Effector memory CD4-positive, alpha-beta T cell (primary cell): Measurements from ENCODE around the gene NPHP4.
"Not testable (repeated sequence)": the region's sequence is repeated elsewhere in the genome, so short reads cannot be mapped to it uniquely, and the experiment has no call there.

Source experiments
- DNase-seq, 3 donors: peaks; one replicate each; pipeline ENCODE4 v3.0.0-alpha.2; 2020
- H3K27ac ChIP-seq: 2 replicates; pipeline ENCODE4 v1.7.0; 2013; ENCODE audit warnings: mild to moderate bottlenecking, low read length, moderate library complexity; ENCODE audit not compliant: insufficient read depth, poor library complexity, severe bottlenecking
- H3K27me3 ChIP-seq: replicated peaks from 2 replicates; pipeline ENCODE4 v1.7.0; 2013; ENCODE audit warnings: mild to moderate bottlenecking, low read length; ENCODE audit not compliant: insufficient read depth, control insufficient read depth, poor library complexity, severe bottlenecking
- H3K36me3 ChIP-seq: 2 replicates; pipeline ENCODE4 v1.7.0; 2013; ENCODE audit warnings: mild to moderate bottlenecking, low read length, moderate library complexity; ENCODE audit not compliant: control insufficient read depth, insufficient read depth
- H3K4me1 ChIP-seq: 2 replicates; pipeline ENCODE4 v1.7.0; 2013; ENCODE audit warnings: low read length, mild to moderate bottlenecking; ENCODE audit not compliant: control insufficient read depth, insufficient read depth, poor library complexity, severe bottlenecking
- H3K4me3 ChIP-seq: 2 replicates; pipeline ENCODE4 v1.7.0; 2013; ENCODE audit warnings: low read length, low read depth, mild to moderate bottlenecking; ENCODE audit not compliant: insufficient read depth, poor library complexity, severe bottlenecking
- H3K9me3 ChIP-seq: 2 replicates; pipeline ENCODE4 v1.7.0; 2013; ENCODE audit warnings: mild to moderate bottlenecking, low read length, moderate library complexity; ENCODE audit not compliant: control insufficient read depth

The NPHP4 gene

GRCh38 chr1:5934058-5934884 is 58.0 kb downstream of the NPHP4 start:
- no peak overlapping the region for H3K27ac ChIP-seq
- H3K9me3 ChIP-seq, result no peaks in the 10 kb centered on the region
- no peak for DNase-seq
- H3K4me1 ChIP-seq, result no peaks in the 10 kb centered on the region
- H3K36me3 ChIP-seq, result peaks cover 3% of the 10 kb centered on the region
- no peaks in the 10 kb centered on the region for H3K27me3 ChIP-seq
- H3K4me3 ChIP-seq, result no peak overlapping the region

- no peaks in the 10 kb centered on the region for H3K9me3 ChIP-seq
- no peak overlapping the region for H3K27ac ChIP-seq
- H3K4me1 ChIP-seq, result no peaks in the 10 kb centered on the region
- H3K4me3 ChIP-seq, result no peak overlapping the region
- H3K36me3 ChIP-seq, result peaks cover 3% of the 10 kb centered on the region
- H3K27me3 ChIP-seq, result no peaks in the 10 kb centered on the region
- DNase-seq, result no peak
These were observed 58.6 kb downstream of the NPHP4 start for GRCh38 chr1:5933676-5934057.

- Histone ChIP-seq H3K4me1 (no peaks in the 10 kb centered on the region), H3K9me3 (no peaks in the 10 kb centered on the region), H3K36me3 (peaks cover 3% of the 10 kb centered on the region), H3K4me3 (no peak overlapping the region), H3K27me3 (no peaks in the 10 kb centered on the region), H3K27ac (no peak overlapping the region)
- DNase-seq, result no peak
These were observed 59.2 kb downstream of the NPHP4 start for GRCh38 chr1:5933050-5933449.

GRCh38 chr1:5928714-5929400 is 63.4 kb downstream of the NPHP4 start:
- no peak overlapping the region for H3K4me3 ChIP-seq
- no peak for DNase-seq
- no peak overlapping the region for H3K27ac ChIP-seq
- no peaks in the 10 kb centered on the region for H3K4me1 ChIP-seq
- H3K9me3 ChIP-seq, result no peaks in the 10 kb centered on the region
- H3K36me3 ChIP-seq, result no peaks in the 10 kb centered on the region
- no peaks in the 10 kb centered on the region for H3K27me3 ChIP-seq

GRCh38 chr1:5927506-5928370 is 64.5 kb downstream of the NPHP4 start:
- Histone ChIP-seq H3K4me1 (no peaks in the 10 kb centered on the region), H3K36me3 (no peaks in the 10 kb centered on the region), H3K9me3 (no peaks in the 10 kb centered on the region), H3K27ac (no peak overlapping the region), H3K4me3 (no peak overlapping the region), H3K27me3 (no peaks in the 10 kb centered on the region)
- no peak for DNase-seq

- no peaks in the 10 kb centered on the region for H3K4me1 ChIP-seq
- no peaks in the 10 kb centered on the region for H3K9me3 ChIP-seq
- H3K36me3 ChIP-seq, result no peaks in the 10 kb centered on the region
- no peak overlapping the region for H3K27ac ChIP-seq
- H3K27me3 ChIP-seq, result no peaks in the 10 kb centered on the region
- no peak for DNase-seq
- no peak overlapping the region for H3K4me3 ChIP-seq
These were observed 65.4 kb downstream of the NPHP4 start for GRCh38 chr1:5926686-5927435.

- not testable (repeated sequence) for H3K4me1 ChIP-seq, H3K27me3 ChIP-seq, DNase-seq, H3K4me3 ChIP-seq, H3K9me3 ChIP-seq, H3K36me3 ChIP-seq, H3K27ac ChIP-seq
These were observed 69.4 kb downstream of the NPHP4 start for GRCh38 chr1:5922700-5923330.

- H3K4me1 ChIP-seq, result no peaks in the 10 kb centered on the region
- H3K27me3 ChIP-seq, result no peaks in the 10 kb centered on the region
- no peak overlapping the region for H3K27ac ChIP-seq
- H3K36me3 ChIP-seq, result no peaks in the 10 kb centered on the region
- no peaks in the 10 kb centered on the region for H3K9me3 ChIP-seq
- no peak overlapping the region for H3K4me3 ChIP-seq
- no peak for DNase-seq
These were observed 70.6 kb downstream of the NPHP4 start for GRCh38 chr1:5921671-5922070.

GRCh38 chr1:5921129-5921528 is 71.1 kb downstream of the NPHP4 start:
- no peaks in the 10 kb centered on the region for H3K9me3 ChIP-seq
- H3K4me3 ChIP-seq, result no peak overlapping the region
- no peaks in the 10 kb centered on the region for H3K27me3 ChIP-seq
- no peaks in the 10 kb centered on the region for H3K36me3 ChIP-seq
- H3K27ac ChIP-seq, result no peak overlapping the region
- H3K4me1 ChIP-seq, result no peaks in the 10 kb centered on the region
- DNase-seq, result no peak
